LNCaP clone FGC (cell line): ENCODE data around the gene IGFBP5.

Experiments used
- DNase-seq: peaks from one replicate; pipeline ENCODE4 v3.0.0-alpha.2; 2011; ENCODE audit warnings: low read depth
- H3K4me3 ChIP-seq: 2 replicates; pipeline ENCODE4 v1.5.1; 2011; ENCODE audit warnings: mild to moderate bottlenecking, low read depth, low read length, control low read depth
- TF ChIP-seq, protein P1 (sequence below): IDR thresholded peaks from 2 replicates; pipeline ENCODE4 v1.5.1; 2012; ENCODE audit warnings: mild to moderate bottlenecking; ENCODE audit not compliant: control insufficient read depth, insufficient read depth; ENCODE audit errors: extremely low read depth

The IGFBP5 gene

DNA sequence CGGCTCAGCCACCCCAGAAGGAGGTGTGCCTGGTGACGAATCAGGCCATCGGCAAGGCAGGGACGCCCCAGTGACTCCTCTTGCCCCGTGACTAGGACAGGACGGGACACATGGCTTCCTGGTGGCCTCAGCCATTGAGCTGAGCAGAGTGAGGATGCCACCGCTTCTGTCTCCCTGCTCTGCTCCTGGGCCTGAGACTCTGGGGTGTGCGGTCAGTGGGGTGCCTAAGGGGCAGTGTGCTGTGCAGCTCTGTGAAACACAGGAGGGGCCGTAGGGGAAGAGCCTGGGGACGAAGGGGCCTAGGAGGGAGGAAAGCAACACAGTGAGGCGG is 24.3 kb downstream of the IGFBP5 start:
- DNase-seq, result no peak
- TF ChIP-seq, protein P1, sequence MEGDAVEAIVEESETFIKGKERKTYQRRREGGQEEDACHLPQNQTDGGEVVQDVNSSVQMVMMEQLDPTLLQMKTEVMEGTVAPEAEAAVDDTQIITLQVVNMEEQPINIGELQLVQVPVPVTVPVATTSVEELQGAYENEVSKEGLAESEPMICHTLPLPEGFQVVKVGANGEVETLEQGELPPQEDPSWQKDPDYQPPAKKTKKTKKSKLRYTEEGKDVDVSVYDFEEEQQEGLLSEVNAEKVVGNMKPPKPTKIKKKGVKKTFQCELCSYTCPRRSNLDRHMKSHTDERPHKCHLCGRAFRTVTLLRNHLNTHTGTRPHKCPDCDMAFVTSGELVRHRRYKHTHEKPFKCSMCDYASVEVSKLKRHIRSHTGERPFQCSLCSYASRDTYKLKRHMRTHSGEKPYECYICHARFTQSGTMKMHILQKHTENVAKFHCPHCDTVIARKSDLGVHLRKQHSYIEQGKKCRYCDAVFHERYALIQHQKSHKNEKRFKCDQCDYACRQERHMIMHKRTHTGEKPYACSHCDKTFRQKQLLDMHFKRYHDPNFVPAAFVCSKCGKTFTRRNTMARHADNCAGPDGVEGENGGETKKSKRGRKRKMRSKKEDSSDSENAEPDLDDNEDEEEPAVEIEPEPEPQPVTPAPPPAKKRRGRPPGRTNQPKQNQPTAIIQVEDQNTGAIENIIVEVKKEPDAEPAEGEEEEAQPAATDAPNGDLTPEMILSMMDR, result no peak
- H3K4me3 ChIP-seq, result no peak overlapping the region

DNA sequence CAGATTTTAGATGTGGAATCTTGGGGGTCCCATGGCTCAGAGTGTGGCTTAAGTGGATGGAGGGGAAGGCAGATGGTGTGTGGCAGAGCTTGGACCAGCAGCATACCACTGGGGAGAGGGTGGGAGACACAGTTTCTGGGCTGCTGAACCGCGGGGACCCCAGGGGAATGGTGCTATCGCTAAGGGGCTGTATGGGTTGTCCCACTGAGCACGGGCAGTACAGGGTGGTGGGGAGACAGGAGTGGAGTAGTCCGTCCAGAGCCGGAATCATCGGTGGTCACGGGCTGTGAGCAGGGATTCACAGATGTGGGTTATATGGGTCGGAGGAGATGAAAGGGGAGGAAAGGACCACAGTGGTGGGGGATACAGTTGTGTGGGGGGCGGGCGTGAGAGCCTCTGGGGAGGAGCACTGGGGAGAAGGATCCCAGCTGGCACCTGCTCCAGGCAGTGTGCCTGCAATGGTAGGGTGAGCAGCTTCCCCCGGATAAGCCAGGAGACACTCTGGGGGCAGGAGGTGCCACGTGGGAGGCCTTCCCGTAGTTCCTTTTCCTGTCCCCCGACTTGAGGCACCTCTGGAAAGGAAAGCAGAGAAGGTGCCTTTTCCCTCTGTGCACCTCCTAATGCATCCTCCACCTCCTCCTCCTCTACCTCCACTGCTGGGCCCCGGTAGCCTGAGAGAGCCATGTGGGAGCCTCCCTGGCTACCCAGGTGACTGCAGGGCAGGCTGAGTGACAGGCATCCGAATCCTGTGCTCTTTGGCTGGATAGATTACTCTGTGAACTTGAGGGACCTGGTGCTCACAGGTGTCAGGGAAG is 24.9 kb downstream of the IGFBP5 start:
- no peak for DNase-seq
- no peak overlapping the region for H3K4me3 ChIP-seq

DNA sequence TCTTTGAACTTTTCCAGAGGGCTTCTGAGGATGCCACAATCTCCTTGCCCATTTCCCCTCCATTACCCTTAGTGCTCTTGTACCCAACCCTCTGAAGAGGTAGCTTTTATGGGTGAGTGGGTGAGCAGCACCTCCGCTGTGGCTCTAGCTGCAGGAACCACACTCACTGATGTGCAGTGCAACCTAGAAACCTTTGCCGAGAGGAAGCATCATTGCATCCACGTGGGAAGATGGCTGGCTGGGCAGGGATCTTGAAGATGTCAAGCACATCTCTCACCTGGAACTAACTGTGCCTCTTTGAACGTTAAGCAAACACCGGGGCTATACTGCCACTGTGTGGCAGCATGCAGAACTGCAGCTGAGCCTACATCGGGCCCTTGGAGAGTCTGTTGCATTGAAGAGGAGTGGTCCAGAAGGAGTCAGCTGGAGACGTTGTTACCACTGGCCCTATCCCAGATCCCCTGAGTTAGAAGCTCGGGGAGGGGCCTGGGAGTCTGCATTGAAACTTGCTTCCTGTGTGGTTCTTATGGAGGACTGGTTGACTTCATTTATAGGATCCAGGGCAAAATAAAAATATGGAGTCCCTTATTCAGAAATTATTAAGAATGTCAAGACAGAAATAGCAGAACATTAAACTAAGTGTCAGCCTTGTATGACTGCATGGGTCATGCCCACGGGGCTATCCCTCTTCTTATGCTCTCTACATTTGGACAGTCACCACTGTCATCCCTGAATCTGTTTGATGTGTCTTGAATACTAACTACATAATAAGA is 28.7 kb downstream of the IGFBP5 start:
- peak; percentile 50 for DNase-seq
- no peak overlapping the region for H3K4me3 ChIP-seq
- TF ChIP-seq, protein P1, result peak; percentile 99

More for the DNA sequence above, 24.9 kb downstream of the IGFBP5 start:
- TF ChIP-seq, protein P1, result no peak

DNA sequence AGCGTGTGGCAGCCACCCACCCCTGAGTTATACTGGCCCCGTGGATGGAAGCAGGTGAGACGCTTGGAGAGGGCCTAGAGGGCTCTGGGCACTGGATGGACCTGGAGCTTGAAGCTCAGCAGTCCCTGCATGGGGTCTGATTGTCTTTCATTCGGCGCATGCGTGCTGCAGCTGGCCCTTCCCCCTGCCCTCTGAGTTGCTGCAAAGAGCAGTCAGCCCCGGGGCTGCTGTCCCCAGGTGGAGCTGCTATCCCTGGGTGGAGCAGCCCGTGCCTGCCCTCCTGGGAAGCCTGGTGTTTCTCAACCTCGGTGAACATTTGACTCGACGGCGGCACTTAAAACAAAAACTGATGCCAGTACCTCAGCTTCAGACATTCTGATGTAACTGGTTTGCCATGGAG is 29.6 kb downstream of the IGFBP5 start:
- DNase-seq, result no peak
- TF ChIP-seq, protein P1, result no peak
- no peak overlapping the region for H3K4me3 ChIP-seq

DNA sequence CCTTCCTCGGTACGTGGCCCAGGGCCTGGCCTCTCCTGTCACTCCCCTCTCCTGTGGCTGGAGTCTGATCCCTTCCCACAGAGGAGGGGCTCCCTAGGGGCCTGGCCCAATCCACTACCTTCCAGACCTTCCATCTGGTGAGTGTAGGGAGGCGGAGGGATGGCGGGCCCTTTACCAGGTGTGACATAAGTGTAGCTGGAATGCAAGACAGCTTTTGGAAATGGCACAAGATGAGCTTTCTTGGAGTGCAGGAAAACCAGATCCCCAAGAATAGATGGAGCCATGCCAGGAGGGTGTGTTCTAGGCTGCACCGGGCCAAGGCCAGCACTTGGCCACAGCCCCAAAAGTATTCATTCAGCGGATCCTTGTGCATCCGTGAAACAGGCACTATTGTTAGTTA is 30.1 kb downstream of the IGFBP5 start:
- TF ChIP-seq, protein P1, result no peak
- DNase-seq, result peak; percentile 79
- H3K4me3 ChIP-seq, result no peak overlapping the region

DNA sequence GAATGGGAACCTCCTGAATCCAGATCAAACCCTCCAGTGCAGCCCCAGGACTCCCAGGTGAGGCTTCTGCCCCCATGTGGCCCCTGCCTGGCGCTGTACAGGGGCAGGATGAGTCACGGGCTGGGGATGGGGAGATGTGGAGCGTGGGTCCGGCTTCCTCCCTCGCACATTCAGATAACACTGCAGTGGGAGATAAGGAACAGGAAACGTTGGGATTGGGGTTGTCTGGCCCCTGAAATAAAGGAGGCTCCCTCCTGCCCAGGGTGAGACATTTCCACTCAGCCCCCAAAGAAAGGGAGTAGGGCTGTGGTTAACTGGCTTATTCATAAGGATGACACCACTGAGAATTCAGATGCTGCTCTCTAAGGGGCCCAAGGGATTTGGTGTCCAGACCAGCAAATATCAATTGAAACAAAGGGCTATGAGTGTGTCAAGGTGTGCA is 30.7 kb downstream of the IGFBP5 start:
- DNase-seq, result no peak
- TF ChIP-seq, protein P1, result 0 out of 2 replicates have a peak, but pooled peaks have one; percentile 11
- no peak overlapping the region for H3K4me3 ChIP-seq
